GM20000 (cell line): ENCODE measurements around the gene GRIA2.
A peak's percentile ranks its signal among the peaks of the same experiment; 100 is the strongest.

Experiments used
- DNase-seq: peaks from one replicate; pipeline ENCODE4 v3.0.0; 2012; ENCODE audit warnings: low spot score
- TF ChIP-seq, protein P1 (sequence below): IDR thresholded peaks from 2 replicates; pipeline ENCODE4 v1.5.1; 2012; ENCODE audit warnings: mild to moderate bottlenecking, control low read depth; ENCODE audit errors: extremely low read depth, missing control alignments

The GRIA2 gene

DNA sequence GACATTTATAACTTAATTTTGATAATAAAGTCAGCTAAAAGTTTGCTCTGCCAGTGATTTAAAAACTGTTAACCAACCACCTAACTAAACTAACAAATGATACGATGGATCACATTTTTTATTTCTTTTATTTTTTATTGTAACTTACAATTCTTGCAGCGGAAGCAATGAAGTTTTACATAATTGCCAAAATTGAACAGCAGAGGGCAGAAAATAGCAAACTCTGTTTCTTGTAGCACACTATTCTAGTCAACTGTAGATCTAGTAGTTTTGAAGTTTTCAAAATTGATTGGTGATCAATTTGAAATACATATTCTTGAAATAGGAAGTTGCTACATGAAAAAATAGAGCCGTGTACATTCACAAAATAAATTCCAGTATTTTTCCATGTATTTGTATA lies 2.8 kb upstream of the GRIA2 start:
- DNase-seq: no peak
- TF ChIP-seq, protein P1, sequence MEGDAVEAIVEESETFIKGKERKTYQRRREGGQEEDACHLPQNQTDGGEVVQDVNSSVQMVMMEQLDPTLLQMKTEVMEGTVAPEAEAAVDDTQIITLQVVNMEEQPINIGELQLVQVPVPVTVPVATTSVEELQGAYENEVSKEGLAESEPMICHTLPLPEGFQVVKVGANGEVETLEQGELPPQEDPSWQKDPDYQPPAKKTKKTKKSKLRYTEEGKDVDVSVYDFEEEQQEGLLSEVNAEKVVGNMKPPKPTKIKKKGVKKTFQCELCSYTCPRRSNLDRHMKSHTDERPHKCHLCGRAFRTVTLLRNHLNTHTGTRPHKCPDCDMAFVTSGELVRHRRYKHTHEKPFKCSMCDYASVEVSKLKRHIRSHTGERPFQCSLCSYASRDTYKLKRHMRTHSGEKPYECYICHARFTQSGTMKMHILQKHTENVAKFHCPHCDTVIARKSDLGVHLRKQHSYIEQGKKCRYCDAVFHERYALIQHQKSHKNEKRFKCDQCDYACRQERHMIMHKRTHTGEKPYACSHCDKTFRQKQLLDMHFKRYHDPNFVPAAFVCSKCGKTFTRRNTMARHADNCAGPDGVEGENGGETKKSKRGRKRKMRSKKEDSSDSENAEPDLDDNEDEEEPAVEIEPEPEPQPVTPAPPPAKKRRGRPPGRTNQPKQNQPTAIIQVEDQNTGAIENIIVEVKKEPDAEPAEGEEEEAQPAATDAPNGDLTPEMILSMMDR: no peak

GRCh38 chr4:157219711-157220370 lies 687 bp upstream of the GRIA2 start:
- TF ChIP-seq, protein P1: no peak
- DNase-seq: no peak

- DNase-seq: peak; percentile 16
- TF ChIP-seq, protein P1: no peak
Observed at GRCh38 chr4:157221426-157221894, 932 bp downstream of the GRIA2 start.

GRCh38 chr4:157221895-157222770 lies 1.6 kb downstream of the GRIA2 start:
- TF ChIP-seq, protein P1: no peak
- DNase-seq: no peak

GRCh38 chr4:157222771-157223160 lies 2.2 kb downstream of the GRIA2 start:
- TF ChIP-seq, protein P1: no peak
- no peak for DNase-seq

- DNase-seq: no peak
- TF ChIP-seq, protein P1: no peak
Observed at GRCh38 chr4:157223456-157223855, 2.9 kb downstream of the GRIA2 start.

GRCh38 chr4:157225096-157225495 lies 4.6 kb downstream of the GRIA2 start:
- no peak for DNase-seq
- TF ChIP-seq, protein P1: no peak
